Thymus (tissue), 11 donors: ENCODE results near the gene GTF3C4. TPM values are rescaled to one million over a fixed set of nuclear protein-coding genes. Genes with fewer than 3 reads are reported as not detected.
"Not testable (repeated sequence)": the region's sequence is repeated elsewhere in the genome, so short reads cannot be mapped to it uniquely, and the experiment has no call there.

Experiments used
- DNase-seq, 9 donors: peaks; one replicate each; pipeline ENCODE4 v3.0.0-alpha.2; 2013; ENCODE audit warnings: low spot score in 9 of 9, low read depth in 6 of 9, missing footprints in 1 of 9
- H3K27ac ChIP-seq, 2 donors: one replicate each; pipeline ENCODE4 v1.5.1; 2013; ENCODE audit warnings: control low read depth in 1 of 2, low read depth in 1 of 2, low read length in 1 of 2, mild to moderate bottlenecking in 1 of 2, moderate library complexity in 1 of 2
- H3K27me3 ChIP-seq, 2 donors: one replicate each; pipeline ENCODE4 v1.5.1; 2013; ENCODE audit warnings: low read length in 1 of 2; ENCODE audit not compliant: control insufficient read depth in 2 of 2, insufficient read depth in 1 of 2
- H3K36me3 ChIP-seq, 2 donors: one replicate each; pipeline ENCODE4 v1.5.1; 2013; ENCODE audit warnings: low read length in 1 of 2, mild to moderate bottlenecking in 1 of 2, moderate library complexity in 1 of 2; ENCODE audit not compliant: control insufficient read depth in 2 of 2, insufficient read depth in 2 of 2
- H3K4me1 ChIP-seq, 2 donors: one replicate each; pipeline ENCODE4 v1.5.1; 2013; ENCODE audit warnings: low read length in 2 of 2; ENCODE audit not compliant: control insufficient read depth in 2 of 2, insufficient read depth in 2 of 2
- H3K4me3 ChIP-seq, 2 donors: one replicate each; pipeline ENCODE4 v1.5.1; 2013; ENCODE audit warnings: low read length in 2 of 2, control low read depth in 1 of 2, mild to moderate bottlenecking in 1 of 2
- H3K9me3 ChIP-seq, 2 donors: one replicate each; pipeline ENCODE4 v1.5.1; 2013; ENCODE audit warnings: low read length in 1 of 2, mild to moderate bottlenecking in 1 of 2; ENCODE audit not compliant: control insufficient read depth in 2 of 2, insufficient read depth in 1 of 2
- WGBS: extraction: QIAGEN DNeasy Blood & Tissue Kit; methylation state at CpG from one replicate; pipeline ENCODE4 v1.1.7; 2013; 5-methylcytosine and 5-hydroxymethylcytosine counted together
- polyA plus RNA-seq: library from polyadenylated mRNA; stranded (reverse); fragments of 200-250 nt; gene quantifications from one replicate; pipeline ENCODE4 v1.2.3, GENCODE V29; 2013
- total RNA-seq: library from RNA; stranded (reverse); fragments of 120-200 nt; gene quantifications from one replicate; pipeline ENCODE4 v1.2.4, GENCODE V29; 2013
- donor health status: healthy.

Gene GTF3C4
- total and polyA plus RNA-seq, 2 donors: 4.7 to 9.2 TPM

DNA sequence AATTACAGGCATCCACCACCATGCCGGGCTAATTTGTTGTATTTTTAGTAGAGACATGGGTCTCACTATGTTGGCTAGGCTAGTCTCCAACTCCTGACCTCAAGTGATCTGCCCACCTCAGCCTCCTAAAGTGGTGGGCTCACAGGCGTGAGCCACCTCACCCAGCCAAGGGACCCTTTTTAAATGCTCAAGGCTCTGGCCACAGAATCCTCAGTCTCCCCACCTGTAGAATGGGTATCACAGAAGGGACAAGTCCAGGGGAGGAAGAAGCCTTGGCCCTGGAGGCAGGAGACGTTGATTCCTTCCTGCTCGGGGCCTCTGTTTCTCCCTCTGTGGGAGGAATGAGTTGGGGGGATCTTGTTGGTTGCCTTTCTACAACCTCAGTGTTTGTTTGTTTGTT lies 45.7 kb downstream of the GTF3C4 start:
- 99% methylated on average over 4 of the region's 4 CpGs for WGBS
- no peaks in the 10 kb centered on the region for H3K9me3 ChIP-seq
- H3K27me3 ChIP-seq: peaks cover 0 to 20% of the 10 kb centered on the region in 2 donors
- no peak for DNase-seq
- H3K27ac ChIP-seq: no peak overlapping the region
- peaks cover 0 to 6% of the 10 kb centered on the region in 2 donors for H3K4me1 ChIP-seq
- H3K4me3 ChIP-seq: no peak overlapping the region
- H3K36me3 ChIP-seq: no peaks in the 10 kb centered on the region

DNA sequence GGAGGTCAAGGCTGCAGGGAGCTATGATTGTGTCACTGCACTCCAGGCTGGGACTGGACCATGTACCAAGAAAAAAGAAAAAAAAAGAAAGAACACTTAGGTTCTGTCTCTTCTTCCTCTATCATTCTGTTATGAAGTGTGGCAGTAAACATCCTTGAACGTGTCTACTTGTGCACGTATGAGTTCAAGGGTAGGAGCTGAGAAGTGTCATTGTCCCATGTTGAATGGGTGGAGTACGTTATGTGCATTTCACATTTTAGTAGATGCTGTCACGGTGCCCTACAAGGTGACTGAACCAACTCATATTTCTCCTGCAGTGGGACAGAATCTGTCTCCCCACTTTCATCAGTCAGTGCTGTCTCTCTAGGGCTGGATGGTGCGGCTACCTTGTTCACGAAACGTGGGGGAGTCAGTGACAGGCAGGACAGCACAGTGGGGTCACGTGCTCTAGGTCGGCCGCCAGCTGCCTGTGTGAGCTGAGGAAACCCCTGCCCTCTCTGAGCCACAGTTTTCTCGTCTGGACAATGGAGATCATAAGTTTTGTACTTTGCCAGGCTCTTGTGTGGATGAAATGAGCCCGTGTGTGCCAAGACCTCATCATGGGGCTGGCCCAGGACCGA lies 47.2 kb downstream of the GTF3C4 start:
- 72% methylated on average over 13 of the region's 13 CpGs for WGBS
- Histone ChIP-seq H3K27me3 (peaks cover 0 to 20% of the 10 kb centered on the region in 2 donors), H3K4me1 (peaks cover 0 to 6% of the 10 kb centered on the region in 2 donors), H3K4me3 (no peak overlapping the region), H3K27ac (no peak overlapping the region), H3K9me3 (no peaks in the 10 kb centered on the region), H3K36me3 (no peaks in the 10 kb centered on the region)
- no peak for DNase-seq

DNA sequence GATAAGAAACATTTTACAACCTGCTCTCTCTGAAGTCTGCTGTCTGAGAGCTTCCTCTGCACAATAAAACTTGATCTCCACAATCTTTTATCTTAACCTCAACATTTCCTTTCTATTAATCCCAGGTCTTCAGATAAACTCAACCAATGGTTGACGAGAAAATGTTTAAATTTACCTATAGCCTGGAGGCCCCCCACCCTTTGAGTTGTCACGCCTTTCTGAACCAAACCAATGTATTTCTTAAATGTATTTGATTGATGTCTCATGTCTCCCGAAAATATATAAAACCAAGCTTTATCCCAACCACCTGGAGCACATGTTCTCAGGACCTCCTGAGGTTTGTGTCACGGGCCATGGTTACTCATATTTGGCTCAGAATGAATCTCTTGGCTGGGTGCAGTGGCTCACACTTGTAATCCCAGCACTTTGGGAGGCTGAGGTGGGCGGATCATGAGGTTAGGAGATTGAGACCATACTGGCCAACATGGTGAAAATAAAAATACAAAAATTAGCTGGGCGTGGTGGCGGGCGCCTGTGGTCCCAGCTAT lies 48.2 kb downstream of the GTF3C4 start:
- H3K9me3 ChIP-seq, H3K36me3 ChIP-seq, H3K4me3 ChIP-seq, H3K27ac ChIP-seq, H3K4me1 ChIP-seq: not testable (repeated sequence)
- peaks cover 0 to 20% of the 10 kb centered on the region in 2 donors for H3K27me3 ChIP-seq
- 50% methylated on average over 8 of the region's 8 CpGs for WGBS
- DNase-seq: peak in 1 of 9 donors; percentile 7

DNA sequence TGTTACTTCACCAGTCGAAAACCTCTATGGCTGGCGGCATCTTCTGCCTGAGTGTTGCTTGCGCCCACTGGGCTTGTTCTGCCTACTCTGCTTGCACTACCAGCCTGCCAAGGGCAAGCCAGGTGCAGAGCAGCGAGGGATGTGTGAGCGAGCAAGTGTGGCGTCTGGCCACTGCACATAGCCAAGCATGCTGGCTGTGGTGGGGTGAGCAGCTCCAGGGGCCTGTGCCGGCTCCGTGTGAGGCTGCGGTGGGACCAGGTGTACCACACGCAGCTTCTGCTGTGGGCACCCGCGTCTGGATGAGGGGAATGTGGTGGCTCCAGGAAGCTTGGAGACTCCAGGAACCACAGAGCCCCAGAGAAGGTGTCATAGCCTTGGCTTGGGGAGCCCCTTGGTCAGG lies 51.4 kb downstream of the GTF3C4 start:
- WGBS: 93% methylated on average over 12 of the region's 12 CpGs
- Histone ChIP-seq H3K4me3 (no peak overlapping the region), H3K9me3 (no peaks in the 10 kb centered on the region), H3K4me1 (peaks cover 0 to 6% of the 10 kb centered on the region in 2 donors), H3K27ac (no peak overlapping the region), H3K27me3 (peaks cover 0 to 17% of the 10 kb centered on the region in 2 donors), H3K36me3 (no peaks in the 10 kb centered on the region)
- DNase-seq: no peak

DNA sequence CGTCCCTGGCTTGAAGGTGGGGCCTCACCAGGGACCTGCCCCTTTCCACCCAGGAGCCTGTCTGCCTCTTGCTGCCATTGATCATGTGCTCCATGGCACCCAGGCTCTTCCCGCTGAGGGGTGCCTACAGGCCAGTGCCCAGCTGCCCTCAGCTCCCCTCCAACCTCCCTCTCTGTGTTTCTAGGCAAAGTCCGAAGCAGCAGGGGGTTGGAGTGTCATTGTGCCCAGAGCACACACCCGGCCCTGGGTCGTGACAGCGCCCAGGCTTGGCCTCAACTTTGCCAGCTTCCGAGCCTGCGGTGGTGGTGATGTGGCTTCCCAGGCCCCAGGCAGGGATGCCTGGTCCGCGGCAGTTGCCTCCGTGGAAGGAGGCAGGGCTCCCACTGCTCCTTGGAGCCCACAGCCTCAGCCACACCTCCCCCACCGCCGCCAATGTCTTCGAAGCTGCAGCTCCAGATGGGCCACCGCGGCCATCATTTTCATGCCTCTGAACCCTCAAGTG lies 52.4 kb downstream of the GTF3C4 start:
- Histone ChIP-seq H3K4me3 (no peak overlapping the region), H3K27me3 (peaks cover 0 to 10% of the 10 kb centered on the region in 2 donors), H3K36me3 (no peaks in the 10 kb centered on the region), H3K27ac (no peak overlapping the region), H3K4me1 (peaks cover 0 to 5% of the 10 kb centered on the region in 2 donors), H3K9me3 (no peaks in the 10 kb centered on the region)
- 92% methylated on average over 16 of the region's 16 CpGs for WGBS
- DNase-seq: no peak

DNA sequence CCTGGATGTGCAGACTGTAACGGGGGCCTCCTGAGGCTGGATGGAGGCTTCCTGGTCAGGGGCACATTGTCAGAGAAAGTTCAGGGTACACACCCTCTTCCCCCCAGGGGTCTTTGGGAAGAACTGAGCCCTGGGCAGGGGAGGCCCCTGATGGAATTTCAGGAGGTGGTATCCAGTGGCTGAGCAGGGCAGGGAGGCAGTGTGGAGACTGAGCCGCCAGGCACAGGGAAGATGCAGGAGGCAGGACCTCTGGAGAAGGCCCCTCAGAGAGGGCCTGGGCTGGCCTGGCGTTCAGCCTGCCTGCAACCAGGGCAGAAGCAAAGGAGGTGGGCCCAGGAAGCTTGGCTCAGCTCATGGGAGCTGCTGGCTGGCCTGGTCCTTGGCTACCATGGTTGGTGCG lies 53.5 kb downstream of the GTF3C4 start:
- no peaks in the 10 kb centered on the region for H3K9me3 ChIP-seq
- WGBS: 93% methylated on average over 4 of the region's 4 CpGs
- H3K27me3 ChIP-seq: peaks cover 0 to 9% of the 10 kb centered on the region in 2 donors

DNA sequence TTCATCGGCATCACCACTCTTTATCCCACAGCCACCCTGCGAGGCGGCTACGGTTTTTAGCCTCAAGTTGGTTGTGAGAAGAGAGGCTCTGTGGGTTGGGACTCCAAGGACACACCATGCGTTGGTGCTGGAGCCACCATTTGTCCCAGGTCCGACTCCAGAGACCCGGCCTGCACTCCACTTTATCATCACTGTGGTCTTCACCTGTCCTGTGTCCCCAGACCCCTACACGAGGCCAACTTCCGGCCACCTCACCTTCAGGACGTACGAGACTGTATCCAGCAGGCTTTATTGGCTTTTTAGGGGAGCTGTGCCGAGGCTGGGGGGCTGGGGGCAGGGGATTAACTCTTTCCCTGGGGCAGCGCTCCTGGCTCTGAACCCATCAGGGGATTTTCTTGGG lies 55.0 kb downstream of the GTF3C4 start:
- H3K4me1 ChIP-seq: no peaks in the 10 kb centered on the region
- H3K9me3 ChIP-seq: no peaks in the 10 kb centered on the region
- H3K27ac ChIP-seq: no peak overlapping the region
- H3K27me3 ChIP-seq: peaks cover 0 to 6% of the 10 kb centered on the region in 2 donors
- WGBS: 97% methylated on average over 13 of the region's 13 CpGs
- H3K36me3 ChIP-seq: no peaks in the 10 kb centered on the region
- DNase-seq: no peak
- H3K4me3 ChIP-seq: no peak overlapping the region

More for the DNA sequence above, 53.5 kb downstream of the GTF3C4 start:
- Histone ChIP-seq H3K27ac (no peak overlapping the region), H3K4me1 (no peaks in the 10 kb centered on the region), H3K4me3 (no peak overlapping the region), H3K36me3 (no peaks in the 10 kb centered on the region)
- no peak for DNase-seq

DNA sequence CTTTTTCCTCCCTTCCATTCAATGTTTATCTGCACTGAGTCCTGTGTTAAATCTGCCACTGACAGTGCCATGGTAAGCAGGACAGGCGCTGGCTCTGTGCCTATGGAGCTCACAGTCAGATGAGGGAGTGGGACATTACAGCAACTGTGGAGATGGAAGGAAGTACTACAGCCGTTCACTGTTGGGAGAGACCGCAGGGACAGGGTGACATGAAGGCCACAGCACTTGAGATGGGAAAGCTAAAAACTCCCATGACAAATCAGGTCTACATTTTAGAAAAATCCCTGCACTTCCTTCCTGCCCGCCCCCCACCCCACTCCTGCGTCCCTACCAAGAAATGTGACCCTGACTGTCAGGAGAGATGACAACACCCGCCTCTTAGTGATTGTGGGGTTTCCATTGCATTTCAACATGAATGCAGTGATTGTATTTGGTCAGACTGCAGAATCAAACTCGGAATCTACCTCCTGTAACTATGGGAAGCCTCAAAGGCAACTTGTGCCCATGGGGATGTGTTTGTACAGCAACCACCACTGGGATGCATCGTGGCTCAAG lies 56.4 kb downstream of the GTF3C4 start:
- no peak for DNase-seq
- 78% methylated on average over 8 of the region's 8 CpGs for WGBS

DNA sequence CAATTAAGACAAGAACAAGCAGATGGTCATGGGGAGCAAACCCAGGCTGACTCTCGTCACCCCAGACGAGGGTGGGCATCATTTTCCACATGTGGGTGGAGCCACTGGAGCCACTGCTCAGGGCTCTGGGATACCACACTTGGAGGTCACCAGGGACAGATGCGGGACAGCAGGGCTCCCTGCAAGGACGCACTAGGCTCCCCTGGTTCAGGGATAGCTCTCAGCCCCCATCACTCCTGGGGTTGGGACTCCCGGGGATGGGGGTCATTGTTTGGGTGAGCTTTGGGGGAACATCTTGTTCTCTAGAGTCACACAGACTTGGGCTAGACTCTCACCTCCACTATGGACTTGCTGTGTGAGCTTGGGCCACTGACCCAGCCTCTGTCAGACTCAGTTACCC lies 57.8 kb downstream of the GTF3C4 start:
- WGBS: 94% methylated on average over 5 of the region's 5 CpGs
- no peaks in the 10 kb centered on the region for H3K36me3 ChIP-seq

More for the DNA sequence above, 56.4 kb downstream of the GTF3C4 start:
- H3K27ac ChIP-seq: no peak overlapping the region
- H3K27me3 ChIP-seq: peaks cover 0 to 6% of the 10 kb centered on the region in 2 donors
- no peaks in the 10 kb centered on the region for H3K9me3 ChIP-seq
- H3K4me1 ChIP-seq: peaks cover 0 to 7% of the 10 kb centered on the region in 2 donors
- no peak overlapping the region for H3K4me3 ChIP-seq
- no peaks in the 10 kb centered on the region for H3K36me3 ChIP-seq

More for the DNA sequence above, 57.8 kb downstream of the GTF3C4 start:
- no peak for DNase-seq
- no peak overlapping the region for H3K4me3 ChIP-seq
- no peaks in the 10 kb centered on the region for H3K9me3 ChIP-seq
- H3K27me3 ChIP-seq: peaks cover 0 to 6% of the 10 kb centered on the region in 2 donors
- H3K27ac ChIP-seq: no peak overlapping the region
- peaks cover 0 to 17% of the 10 kb centered on the region in 2 donors for H3K4me1 ChIP-seq
